HCT116 (cell line): ENCODE results near the gene MOGAT3. TPM values are rescaled to one million over a fixed set of nuclear protein-coding genes. Genes with fewer than 3 reads are reported as not detected.

Source experiments
- ATAC-seq: fragments of 200-7000 bp; cut with Tn5 transposase; 2 replicates; pipeline ENCODE4 v1.9.1; 2020; ENCODE audit warnings: mild to moderate bottlenecking, moderate library complexity
- BruUV-seq: library from RNA; stranded (reverse); fragments of 400-500 nt; replicated peaks from 2 replicates; lab custom pipeline; 2021; lab: Mats Ljungman, UMichigan
- CTCF ChIA-PET: fragments of 300-600 bp; sonication (Branson Sonifier 250); formaldehyde crosslinking; loops from one replicate; lab custom pipeline; 2021; ENCODE audit warnings: antibody characterized with exemption; lab: Charles Lee
- POLR2A ChIA-PET: fragments of 300-600, 350-600 bp; sonication (Branson Sonifier 250); formaldehyde crosslinking; loops from one replicate; lab custom pipeline; 2021; ENCODE audit warnings: antibody characterized with exemption; lab: Charles Lee
- RAD21 ChIA-PET, 2 experiments: fragments of 300-600 bp; sonication (Branson Sonifier 250); formaldehyde crosslinking; loops; one replicate each; lab custom pipeline; 2023; ENCODE audit warnings: low total read pairs in 2 of 2; ENCODE audit not compliant: uncharacterized antibody in 2 of 2, unreplicated experiment in 2 of 2, low non-redundant PET in 1 of 2; lab: Charles Lee
- DNase-seq: peaks from one replicate; pipeline ENCODE4 v3.0.0-alpha.2; 2010; ENCODE audit warnings: low read depth, low spot score
- H2AFZ ChIP-seq: fragments of 200-600 bp; shearing (Covaris generic), sonication (generic); 2 replicates; pipeline ENCODE4 v1.6.1; 2017; ENCODE audit warnings: low read depth, mixed run types, mixed read lengths, antibody characterized with exemption, low read length; ENCODE audit not compliant: poor library complexity, severe bottlenecking
- H3K27ac ChIP-seq: 2 replicates; pipeline ENCODE4 v1.5.1; 2012; ENCODE audit warnings: low read depth, low read length
- H3K27me3 ChIP-seq: fragments of 200-600 bp; sonication (generic); 2 replicates; pipeline ENCODE4 v1.6.1; 2016; ENCODE audit warnings: mixed run types, low read length, mixed read lengths; ENCODE audit not compliant: insufficient read depth
- H3K36me3 ChIP-seq, 2 experiments: fragments of 200-500 bp in 1 of 2; fragments of 200-600 bp in 1 of 2; sonication (Bioruptor generic) in 1 of 2; sonication (generic) in 1 of 2; 2 replicates each; pipeline versions ENCODE4 v1.5.1 to v1.6.1; 2014 to 2016; ENCODE audit warnings: low read length in 2 of 2, inconsistent platforms in 1 of 2, mixed read lengths in 1 of 2, mixed run types in 1 of 2; ENCODE audit not compliant: insufficient read depth in 2 of 2, control insufficient read depth in 1 of 2
- H3K4me1 ChIP-seq, 2 experiments: fragments of 200-600 bp in 1 of 2; sonication (generic) in 1 of 2; 2 replicates each; pipeline versions ENCODE4 v1.5.1 to v1.6.1; 2012 to 2017; ENCODE audit warnings: low read length in 2 of 2, inconsistent platforms in 1 of 2, mild to moderate bottlenecking in 1 of 2, mixed read lengths in 1 of 2, mixed run types in 1 of 2, moderate library complexity in 1 of 2; ENCODE audit not compliant: insufficient read depth in 2 of 2, control insufficient read depth in 1 of 2
- H3K4me2 ChIP-seq: fragments of 200-600 bp; sonication (generic); 2 replicates; pipeline ENCODE4 v1.6.1; 2017; ENCODE audit warnings: mixed run types, low read length, mixed read lengths
- H3K4me3 ChIP-seq, 2 experiments: fragments of 200-600 bp in 1 of 2; sonication (generic) in 1 of 2; replicated peaks in 1 of 2; 2 replicates each; pipeline ENCODE4 v1.5.1; 2011 to 2016; ENCODE audit warnings: low read length in 2 of 2, control low read depth in 1 of 2, low read depth in 1 of 2, mild to moderate bottlenecking in 1 of 2, mixed read lengths in 1 of 2, mixed run types in 1 of 2
- H3K79me2 ChIP-seq: fragments of 200-600 bp; sonication (generic); 2 replicates; pipeline ENCODE4 v1.6.1; 2017; ENCODE audit warnings: mild to moderate bottlenecking, mixed run types, low read length, moderate library complexity, mixed read lengths; ENCODE audit not compliant: insufficient read depth
- H3K9ac ChIP-seq: fragments of 200-600 bp; sonication (generic); 2 replicates; pipeline ENCODE4 v1.6.1; 2016; ENCODE audit warnings: low read length, mixed read lengths
- H3K9me2 ChIP-seq: fragments of 200-600 bp; sonication (generic), shearing (Covaris generic); 2 replicates; pipeline ENCODE4 v1.6.1; 2017; ENCODE audit warnings: mixed run types, mild to moderate bottlenecking, moderate library complexity; ENCODE audit not compliant: insufficient read depth
- H3K9me3 ChIP-seq, 2 experiments: fragments of 200-500 bp in 1 of 2; fragments of 200-600 bp in 1 of 2; sonication (Bioruptor generic) in 1 of 2; sonication (generic) in 1 of 2; 2 replicates each; pipeline ENCODE4 v1.6.1; 2014 to 2017; ENCODE audit warnings: low read length in 2 of 2, mixed read lengths in 2 of 2, inconsistent platforms in 1 of 2, low read depth in 1 of 2, mild to moderate bottlenecking in 1 of 2, mixed run types in 1 of 2, moderate library complexity in 1 of 2; ENCODE audit not compliant: control insufficient read depth in 1 of 2, insufficient read depth in 1 of 2
- H4K20me1 ChIP-seq: fragments of 200-600 bp; sonication (generic), shearing (Covaris generic); 2 replicates; pipeline ENCODE4 v1.6.1; 2017; ENCODE audit warnings: mixed run types, mild to moderate bottlenecking, moderate library complexity; ENCODE audit not compliant: insufficient read depth
- ATF3 ChIP-seq: IDR thresholded peaks from 2 replicates; pipeline ENCODE4 v1.6.1; 2012
- ELF1 ChIP-seq: IDR thresholded peaks from 2 replicates; pipeline ENCODE4 v1.6.1; 2012; ENCODE audit warnings: low read depth, borderline replicate concordance
- EZH2 ChIP-seq: fragments of 200-600 bp; sonication (generic); IDR thresholded peaks from 2 replicates; pipeline ENCODE4 v1.6.1; 2017; ENCODE audit warnings: antibody characterized with exemption, mixed run types
- FOSL1 ChIP-seq: IDR thresholded peaks from 2 replicates; pipeline ENCODE4 v1.6.1; 2012; ENCODE audit warnings: low read depth
- JUND ChIP-seq: IDR thresholded peaks from 2 replicates; pipeline ENCODE4 v1.6.1; 2012
- MAX ChIP-seq: IDR thresholded peaks from 2 replicates; pipeline ENCODE4 v1.6.1; 2012
- POLR2A ChIP-seq: IDR thresholded peaks from 2 replicates; pipeline ENCODE4 v1.7.0; 2011; ENCODE audit warnings: borderline replicate concordance; ENCODE audit not compliant: insufficient read depth, insufficient read length; ENCODE audit errors: extremely low read depth
- POLR2AphosphoS5 ChIP-seq: IDR thresholded peaks from 2 replicates; pipeline ENCODE4 v1.6.1; 2011; ENCODE audit warnings: mild to moderate bottlenecking, low read depth, low read length, moderate library complexity
- REST ChIP-seq: IDR thresholded peaks from 2 replicates; pipeline ENCODE4 v1.6.1; 2012; ENCODE audit warnings: low read depth
- SIN3A ChIP-seq: IDR thresholded peaks from 2 replicates; pipeline ENCODE4 v1.6.1; 2012; ENCODE audit warnings: low read depth
- SP1 ChIP-seq: IDR thresholded peaks from 2 replicates; pipeline ENCODE4 v1.6.1; 2012; ENCODE audit warnings: low read depth
- TCF7L2 ChIP-seq: IDR thresholded peaks from 2 replicates; pipeline ENCODE4 v1.7.0; 2011; ENCODE audit warnings: borderline replicate concordance, inconsistent platforms; ENCODE audit not compliant: insufficient read depth, insufficient read length; ENCODE audit errors: extremely low read depth
- YY1 ChIP-seq: IDR thresholded peaks from 2 replicates; pipeline ENCODE4 v1.6.1; 2011; ENCODE audit warnings: low read length, low read depth, moderate library complexity, mild to moderate bottlenecking; ENCODE audit not compliant: insufficient replicate concordance; ENCODE audit errors: extremely low read depth
- ZBTB33 ChIP-seq: IDR thresholded peaks from 2 replicates; pipeline ENCODE4 v1.6.1; 2011; ENCODE audit warnings: mild to moderate bottlenecking, low read length, moderate library complexity; ENCODE audit not compliant: insufficient replicate concordance; ENCODE audit errors: extremely low read depth
- ZFX ChIP-seq: fragments of 450-650 bp; IDR thresholded peaks from 2 replicates; pipeline ENCODE4 v1.6.1; 2017
- intact Hi-C: fragments of 100-400 bp; cut with micrococcal nuclease; formaldehyde crosslinking; loops from 2 replicates; pipeline ENCODE4 v1.10.0; 2022
- total RNA-seq: library from RNA; stranded (reverse); gene quantifications from one replicate; pipeline ENCODE4 v1.2.1, GENCODE V29; 2021; ENCODE audit not compliant: unreplicated experiment

MOGAT3 gene
- total RNA-seq, 1 experiment from 2014 or later = not detected

- intact Hi-C loops = no loop called here
- ChIA-PET POLR2A (no interaction called here), CTCF (no interaction called here), RAD21 (no interaction called here)
- no peak overlapping the region for H3K4me3 ChIP-seq
- H3K79me2 ChIP-seq = peaks cover 27% of the 10 kb centered on the region
- H4K20me1 ChIP-seq = no peaks in the 10 kb centered on the region
- no peaks in the 10 kb centered on the region for H3K9me2 ChIP-seq
- H3K27ac ChIP-seq = no peak overlapping the region
- H3K9me3 ChIP-seq = no peaks in the 10 kb centered on the region
- no peak overlapping the region for H2AFZ ChIP-seq
- H3K4me2 ChIP-seq = no peak overlapping the region
- BruUV-seq = no TSS peak
- peaks cover 5 to 9% of the 10 kb centered on the region in 2 experiments; a peak in 1 of 4 replicates for H3K36me3 ChIP-seq
- peaks cover 7 to 12% of the 10 kb centered on the region in 2 experiments for H3K4me1 ChIP-seq
- TF ChIP-seq ZFX = no peak
- no peak for TF ChIP-seq ATF3
- TF ChIP-seq ELF1 = no peak
- no peak for TF ChIP-seq JUND
- TF ChIP-seq POLR2A = no peak
- TF ChIP-seq TCF7L2 = no peak
- no peak for TF ChIP-seq SIN3A
- TF ChIP-seq MAX = no peak
- TF ChIP-seq REST = no peak
- no peak for TF ChIP-seq POLR2AphosphoS5
- TF ChIP-seq ZBTB33 = no peak
- TF ChIP-seq FOSL1 = no peak
- TF ChIP-seq SP1 = no peak
- TF ChIP-seq YY1 = no peak
- TF ChIP-seq EZH2 = no peak
- no peak for DNase-seq
- no peaks in the 10 kb centered on the region for H3K27me3 ChIP-seq
- ATAC-seq = no peak
- no peak overlapping the region for H3K9ac ChIP-seq
These were observed 39.0 kb upstream of the MOGAT3 start for GRCh38 chr7:101239951-101240220.
